Choroid plexus epithelial cell (primary cell): ENCODE measurements around the gene KIF3B.

Experiments used
- DNase-seq: peaks from one replicate; pipeline ENCODE4 v3.0.0-alpha.2; 2010; ENCODE audit warnings: low read depth
- H3K4me3 ChIP-seq: 2 replicates; pipeline ENCODE4 v1.5.1; 2011; ENCODE audit warnings: low read depth, mild to moderate bottlenecking, control low read depth, low read length, moderate library complexity
- CTCF ChIP-seq: conservative IDR thresholded peaks from 2 replicates; pipeline ENCODE4 v1.5.1; 2011; ENCODE audit warnings: low read depth, mild to moderate bottlenecking, control low read depth, inconsistent platforms, low read length, moderate library complexity

KIF3B gene

GRCh38 chr20:32294071-32294470, 16.6 kb downstream of the KIF3B start:
- no peak for TF ChIP-seq CTCF
- H3K4me3 ChIP-seq: no peak overlapping the region
- DNase-seq: no peak

- no peak for TF ChIP-seq CTCF
- no peak overlapping the region for H3K4me3 ChIP-seq
- peak; percentile 16 for DNase-seq
Measured at GRCh38 chr20:32296412-32296811, 19.0 kb downstream of the KIF3B start.

GRCh38 chr20:32296819-32297420, 19.5 kb downstream of the KIF3B start:
- H3K4me3 ChIP-seq: no peak overlapping the region
- no peak for TF ChIP-seq CTCF
- DNase-seq: peak; percentile 48

- TF ChIP-seq CTCF: no peak
- no peak for DNase-seq
- no peak overlapping the region for H3K4me3 ChIP-seq
Measured at GRCh38 chr20:32297439-32297838, 20.0 kb downstream of the KIF3B start.

- no peak for TF ChIP-seq CTCF
- DNase-seq: no peak
- H3K4me3 ChIP-seq: no peak overlapping the region
Measured at GRCh38 chr20:32300647-32301046, 23.2 kb downstream of the KIF3B start.

GRCh38 chr20:32301719-32302506, 24.5 kb downstream of the KIF3B start:
- no peak for DNase-seq
- no peak overlapping the region for H3K4me3 ChIP-seq
- TF ChIP-seq CTCF: no peak

GRCh38 chr20:32302507-32302872, 25.0 kb downstream of the KIF3B start:
- no peak for DNase-seq
- no peak for TF ChIP-seq CTCF
- H3K4me3 ChIP-seq: no peak overlapping the region
